Endometrium (tissue), 2 donors: ENCODE results near the gene BRSK2.

ENCODE experiments used
- FAIRE-seq: peaks from 2 replicates; lab custom pipeline; 2012; peaks lifted over from hg19 to GRCh38; lab: Jason Lieb, UNC
- donor health status: control.
- donor health status: control.

The BRSK2 gene

DNA sequence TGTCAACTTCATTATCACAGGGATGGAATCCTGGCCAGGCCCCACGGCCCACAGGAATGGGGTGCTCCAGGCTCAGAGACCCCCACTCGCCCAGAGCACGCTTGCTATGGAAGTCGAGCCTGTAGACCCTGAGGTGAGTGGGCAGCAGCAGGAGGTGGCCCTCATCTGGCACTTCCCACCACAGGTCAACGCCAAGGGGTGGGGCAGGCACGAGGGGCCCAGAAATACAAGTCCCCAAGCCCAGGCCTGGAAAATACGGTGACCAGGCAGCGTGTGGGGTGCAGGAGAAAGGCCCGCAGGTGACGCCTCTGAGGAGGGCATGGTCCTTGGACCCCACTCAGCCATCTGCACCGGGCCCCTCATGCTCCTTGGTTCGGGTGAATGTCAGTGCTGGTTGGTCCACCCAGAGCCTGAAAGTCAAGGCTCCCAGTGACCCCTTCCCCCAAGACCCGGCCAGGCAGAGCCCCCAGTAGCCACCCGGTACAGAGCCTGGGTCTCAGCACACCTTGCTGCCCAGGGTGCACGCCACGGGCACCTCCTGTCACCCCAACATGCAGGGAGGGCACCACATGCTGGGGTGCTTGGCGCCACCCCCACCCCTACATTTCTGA is 94.4 kb downstream of the BRSK2 start:
- FAIRE-seq: no peak

DNA sequence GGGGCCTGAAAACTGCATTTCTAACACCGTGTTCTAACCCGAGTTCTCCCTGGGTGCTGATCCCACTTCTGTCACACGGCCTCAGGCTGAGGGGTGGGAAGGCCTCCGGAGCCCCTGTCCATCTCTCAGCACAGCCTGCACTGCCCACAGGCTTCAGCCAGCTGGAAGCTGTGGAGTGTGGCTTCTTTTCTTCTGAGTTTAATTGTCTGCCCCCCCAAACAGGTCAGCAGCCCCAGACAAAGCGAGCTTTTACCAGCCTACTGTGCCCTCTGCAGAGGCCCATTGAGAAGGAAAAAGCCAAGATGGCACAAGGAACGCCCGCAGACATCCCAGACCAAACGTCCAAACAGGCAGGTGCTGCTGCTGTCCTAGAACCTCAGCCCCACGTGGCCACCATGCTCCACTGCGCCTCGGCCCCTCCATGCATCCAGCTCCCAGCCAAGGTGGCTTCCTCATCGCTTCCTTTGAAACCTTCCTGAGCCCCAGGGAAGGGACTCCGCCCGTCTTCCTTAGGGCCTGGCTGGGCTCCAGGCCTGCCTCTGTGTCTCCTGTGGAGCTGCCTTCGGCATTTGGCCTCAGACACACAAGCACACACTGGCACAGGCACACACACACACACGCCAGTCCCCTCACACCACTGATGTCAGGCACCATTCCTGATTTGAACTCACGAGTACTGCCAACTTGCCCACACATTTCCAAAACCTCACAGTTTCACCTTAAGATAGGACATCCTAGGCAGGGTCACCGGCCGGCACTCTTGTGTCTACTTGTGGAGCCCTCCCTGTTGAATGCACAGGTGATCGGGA is 95.2 kb downstream of the BRSK2 start:
- FAIRE-seq: no peak

DNA sequence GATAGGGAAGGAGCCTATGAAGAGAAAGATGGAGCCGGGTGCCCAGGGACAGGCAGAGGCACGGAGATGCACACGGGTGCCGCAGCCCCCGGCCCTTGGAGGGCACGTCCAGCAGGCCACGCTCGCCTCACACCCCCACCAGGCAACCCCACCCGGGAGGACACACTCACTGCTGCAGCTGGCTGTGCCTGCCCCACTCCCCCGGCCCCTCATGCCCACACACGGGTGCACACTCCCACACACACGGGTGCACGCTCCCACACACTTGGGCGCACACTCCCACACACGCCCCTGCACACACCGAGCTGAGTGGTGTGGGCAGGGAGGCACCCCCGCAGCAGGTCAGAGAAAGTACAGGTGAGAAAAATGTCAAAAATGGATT is 95.8 kb downstream of the BRSK2 start:
- FAIRE-seq: no peak

DNA sequence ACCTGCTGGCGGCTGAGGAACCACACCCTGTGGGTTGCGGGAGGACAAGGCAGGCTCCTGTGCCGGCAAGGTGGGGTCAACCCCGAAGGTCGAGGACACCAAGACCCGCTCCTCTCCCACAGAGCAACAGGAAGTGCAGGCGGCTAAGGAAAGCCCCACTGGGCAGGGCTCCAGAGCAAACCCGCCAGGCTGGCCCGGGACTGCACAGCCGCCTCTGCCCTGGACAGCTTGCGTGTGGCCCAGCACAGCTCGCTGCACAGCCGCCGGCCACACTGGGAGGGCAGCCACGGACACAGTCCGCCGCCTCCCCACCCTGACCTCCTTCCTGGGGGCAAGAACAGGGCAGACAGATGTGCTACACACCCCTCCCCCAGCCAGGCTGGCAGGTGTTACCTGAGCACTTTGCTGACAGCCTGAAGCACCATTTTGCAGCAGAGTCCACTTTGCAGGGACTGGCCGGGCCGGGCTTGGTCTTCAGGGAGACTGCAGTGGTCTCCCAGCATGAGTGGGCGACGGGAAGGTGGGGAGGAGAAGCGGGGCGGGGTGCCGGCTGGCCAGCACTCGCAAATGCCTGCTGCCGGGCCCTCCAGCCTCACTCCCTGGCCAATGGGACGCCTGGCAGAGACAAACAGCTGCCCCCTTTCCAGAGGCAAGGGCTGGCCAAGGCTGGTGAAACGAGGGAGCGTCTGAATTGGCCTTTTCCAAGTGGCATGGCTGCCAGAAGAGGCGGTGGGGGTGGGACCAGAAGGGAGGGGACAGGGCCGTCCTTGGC is 96.5 kb downstream of the BRSK2 start, which contains the start of gene MOB2:
TSS of gene MOB2 (minus strand) at position 726 of the 772 bp plus-strand sequence. CDS start at position 503, 223 bp downstream.
- no peak for FAIRE-seq

DNA sequence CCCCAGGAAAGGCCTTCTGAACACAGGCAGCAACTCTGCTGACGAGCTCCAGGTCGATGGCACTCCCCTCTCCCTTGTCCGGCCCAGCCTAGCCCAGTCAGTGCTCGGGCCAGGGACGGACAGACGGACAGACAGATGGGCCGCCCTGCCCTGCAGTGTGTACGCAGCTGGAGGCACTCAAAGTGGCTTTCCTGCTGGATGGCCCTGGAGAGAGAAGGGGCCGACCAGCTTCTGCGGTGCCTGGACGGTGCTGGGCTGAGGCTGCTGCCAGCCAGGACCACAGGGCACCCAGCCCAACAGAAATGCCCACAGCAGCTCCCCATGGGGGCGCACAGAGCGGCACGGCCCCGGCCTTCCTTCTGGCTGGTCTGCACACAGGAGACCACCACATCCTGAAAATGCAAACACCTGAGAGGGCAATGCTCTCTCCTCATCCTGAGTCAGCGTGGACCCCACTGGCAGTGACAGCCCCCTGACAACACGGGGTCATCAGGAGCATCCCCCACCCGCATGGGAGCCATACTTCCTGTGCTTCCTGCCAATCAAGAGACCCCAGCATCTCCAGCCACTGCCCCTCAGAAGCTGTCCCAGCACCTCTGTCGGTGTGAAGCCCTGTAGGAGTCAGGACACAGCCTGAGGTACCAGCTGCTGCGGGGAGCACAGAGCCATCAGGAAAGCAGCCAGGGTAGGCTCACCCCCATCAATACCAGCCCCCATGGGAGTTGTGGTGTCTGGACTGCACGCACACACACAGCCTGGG is 97.5 kb downstream of the BRSK2 start:
- FAIRE-seq: no peak

DNA sequence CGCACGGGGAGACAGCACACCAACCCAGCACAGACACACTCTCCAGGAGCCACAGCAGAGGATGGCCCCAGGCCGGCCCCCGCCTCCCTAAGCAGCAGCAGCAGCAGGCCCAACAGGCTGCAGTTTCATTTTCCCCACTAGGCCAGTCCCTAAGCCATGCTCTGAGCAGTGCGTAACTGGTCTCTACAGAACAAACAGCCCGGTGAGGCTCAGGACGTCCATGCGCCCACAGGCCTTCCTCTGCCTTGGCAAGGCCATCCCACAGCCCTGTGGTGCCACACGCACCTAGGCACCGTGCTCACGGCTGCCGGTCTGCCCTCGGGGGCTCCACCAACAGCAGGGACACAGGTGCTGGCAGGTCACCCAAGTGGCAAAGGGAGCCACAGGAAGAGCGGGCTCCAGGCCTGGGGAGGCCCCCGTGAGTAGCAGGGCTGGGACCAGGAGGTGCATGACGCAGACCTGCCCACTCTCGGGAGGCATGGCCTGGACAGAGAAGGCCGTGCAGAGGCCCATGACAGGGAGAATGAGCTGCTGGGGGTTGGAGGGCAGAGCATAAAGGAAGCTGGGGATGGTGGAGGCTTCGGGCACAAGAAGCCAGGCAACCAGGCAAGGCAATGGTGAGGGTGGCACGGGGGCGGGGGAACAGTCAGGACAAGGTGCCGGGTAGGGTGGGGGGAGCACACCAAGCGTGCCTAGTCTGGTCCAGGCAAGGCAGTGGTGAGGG is 98.3 kb downstream of the BRSK2 start:
- no peak for FAIRE-seq

DNA sequence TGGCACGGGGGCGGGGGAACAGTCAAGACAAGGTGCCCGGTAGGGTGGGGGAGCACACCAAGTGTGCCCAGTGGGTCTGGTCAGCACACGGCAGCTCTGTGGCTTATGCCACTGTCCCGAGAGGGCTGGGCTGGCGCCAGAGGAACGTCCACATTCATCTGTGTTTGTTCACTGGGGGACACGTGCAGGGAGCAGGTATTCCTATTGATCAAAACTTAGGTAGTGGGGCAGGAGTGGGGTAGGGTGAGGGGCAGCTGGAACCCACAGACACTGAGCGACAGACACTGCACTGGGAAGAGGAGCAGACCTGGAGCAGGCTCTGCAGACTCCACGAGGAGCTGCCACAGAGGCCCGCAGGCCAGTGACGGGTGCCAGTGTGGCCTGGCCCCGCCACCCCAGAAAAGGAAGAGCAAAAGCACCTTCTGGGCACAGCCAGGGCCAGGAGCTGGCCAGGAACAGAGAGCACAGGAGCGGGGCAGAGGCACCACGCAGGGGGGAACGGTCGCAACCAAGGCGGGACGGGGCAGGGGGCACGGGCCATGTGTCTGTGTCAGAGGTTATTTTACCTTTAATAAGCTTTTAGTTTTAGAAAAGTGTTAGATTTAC is 98.9 kb downstream of the BRSK2 start:
- FAIRE-seq: no peak

DNA sequence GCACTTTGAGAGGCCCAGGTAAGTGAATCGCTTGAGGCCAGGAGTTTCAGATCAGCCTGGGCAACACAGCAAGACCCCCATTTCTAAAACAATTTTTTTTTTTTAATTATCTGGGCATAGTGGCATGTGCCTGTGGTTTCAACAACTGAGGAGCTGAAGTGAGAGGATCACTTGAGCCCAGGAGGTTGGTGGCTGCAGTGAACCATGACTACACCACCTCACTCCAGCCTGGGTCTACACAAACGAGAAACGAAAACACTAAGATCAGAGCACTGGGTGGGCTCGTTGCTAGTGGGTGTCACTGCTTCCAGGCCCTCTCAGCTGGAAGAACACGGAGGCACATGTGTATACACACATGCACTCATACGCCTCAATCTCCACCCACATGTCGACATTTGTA is 100.9 kb downstream of the BRSK2 start:
- FAIRE-seq: no peak

DNA sequence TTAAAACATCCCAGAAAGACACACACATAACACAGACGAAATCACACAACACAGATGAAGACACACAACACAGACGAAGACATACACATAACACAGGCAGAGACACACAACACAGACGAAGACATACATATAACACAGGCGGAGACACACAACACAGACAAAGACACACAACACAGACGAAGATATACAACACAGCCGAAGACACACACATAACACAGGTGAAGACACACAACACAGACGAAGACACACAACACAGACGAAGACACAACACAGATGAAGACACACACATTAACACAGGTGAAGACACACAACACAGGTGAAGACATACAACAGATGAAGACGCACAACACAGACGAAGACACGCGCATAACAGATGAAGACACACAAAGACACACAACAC is 101.6 kb downstream of the BRSK2 start:
- FAIRE-seq: no peak

DNA sequence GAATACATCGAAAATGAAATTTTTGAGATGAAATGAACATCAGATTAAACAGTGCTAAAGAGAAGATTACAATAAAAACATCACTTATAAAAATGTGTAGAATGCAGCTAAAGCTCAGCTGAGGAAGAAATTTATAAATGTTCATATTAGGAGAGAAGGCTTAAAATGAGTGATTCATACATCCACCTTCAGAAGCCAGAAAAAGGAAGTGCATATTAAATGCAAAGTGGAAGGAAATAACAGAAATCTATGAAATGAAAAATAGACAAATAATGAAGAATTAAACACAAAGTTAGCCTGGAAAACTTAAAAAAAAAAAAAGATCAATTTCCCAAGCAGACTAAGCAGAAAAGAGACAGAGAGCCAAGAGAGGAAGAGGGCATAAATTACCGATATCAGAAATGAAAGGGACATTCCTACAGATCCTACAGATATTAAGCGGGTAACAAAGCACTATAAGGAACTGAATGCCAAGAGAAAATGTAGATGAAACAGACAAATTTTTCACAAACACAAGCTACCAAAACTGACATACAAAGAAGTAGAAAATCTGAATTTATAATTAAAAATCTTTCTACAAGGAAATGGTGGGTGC is 104.0 kb downstream of the BRSK2 start:
- no peak for FAIRE-seq

DNA sequence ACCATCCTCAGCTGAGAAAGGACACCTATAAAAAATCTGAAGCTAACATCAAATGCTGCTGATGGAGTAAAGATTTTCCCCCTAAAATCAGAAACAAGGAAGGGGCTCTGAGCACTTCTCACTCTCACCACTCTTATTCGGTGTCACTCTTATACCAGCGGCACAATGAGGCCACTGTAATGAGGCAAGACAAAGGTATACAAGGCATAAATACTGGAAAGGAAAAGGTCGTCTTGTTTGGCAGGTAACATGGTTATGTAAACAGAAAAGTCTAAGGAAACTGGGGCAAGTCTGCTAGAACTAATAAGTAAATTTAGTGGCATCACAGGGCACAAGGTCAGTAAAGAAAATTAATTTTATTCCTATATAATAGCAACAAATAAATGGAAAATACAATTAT is 104.9 kb downstream of the BRSK2 start:
- no peak for FAIRE-seq

DNA sequence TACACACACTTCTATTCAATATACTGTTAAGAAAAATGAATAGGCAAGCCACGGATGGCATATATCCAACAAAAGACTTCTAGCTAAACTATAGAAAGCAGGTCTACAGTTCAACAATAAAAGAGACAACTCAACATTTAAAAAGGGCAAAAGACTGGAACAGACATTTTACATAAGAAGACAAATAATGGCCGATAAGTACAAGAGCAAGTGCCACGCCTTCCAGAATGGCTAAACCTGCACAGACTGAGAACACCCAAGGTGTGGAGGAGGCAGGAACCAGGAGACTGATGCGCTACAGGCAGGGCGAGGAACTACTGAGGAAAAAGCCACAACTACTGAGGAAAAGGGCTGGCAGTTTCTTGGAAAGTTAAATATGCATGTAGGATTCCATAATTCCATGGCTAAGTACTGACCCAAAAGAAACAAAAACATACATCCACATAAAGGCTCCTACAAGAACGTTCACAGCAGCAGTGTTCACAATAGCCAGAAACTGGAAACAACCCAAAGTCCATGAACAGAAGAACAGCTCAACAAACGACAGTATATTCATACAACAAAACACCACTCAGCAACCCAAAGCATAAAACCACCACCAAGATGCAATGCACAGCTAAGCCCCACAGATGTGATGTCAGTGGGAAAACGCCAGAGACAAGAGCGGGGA is 106.5 kb downstream of the BRSK2 start:
- FAIRE-seq: no peak

DNA sequence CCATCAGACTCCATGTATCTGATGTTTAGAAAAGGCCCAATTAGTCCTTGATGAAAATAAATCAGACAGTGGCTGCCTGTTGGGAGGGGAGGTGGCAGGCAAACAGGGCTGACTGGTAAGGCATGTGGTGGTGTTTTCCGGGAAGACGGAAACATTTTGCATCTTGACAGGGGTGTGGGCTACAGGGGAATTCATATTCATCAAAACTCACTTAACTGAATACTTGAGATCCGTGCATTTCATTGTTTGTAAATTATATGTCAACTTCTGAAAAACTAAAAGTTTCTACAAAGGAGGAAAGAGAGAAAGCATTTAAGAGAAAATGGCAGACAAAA is 107.0 kb downstream of the BRSK2 start:
- FAIRE-seq: no peak

DNA sequence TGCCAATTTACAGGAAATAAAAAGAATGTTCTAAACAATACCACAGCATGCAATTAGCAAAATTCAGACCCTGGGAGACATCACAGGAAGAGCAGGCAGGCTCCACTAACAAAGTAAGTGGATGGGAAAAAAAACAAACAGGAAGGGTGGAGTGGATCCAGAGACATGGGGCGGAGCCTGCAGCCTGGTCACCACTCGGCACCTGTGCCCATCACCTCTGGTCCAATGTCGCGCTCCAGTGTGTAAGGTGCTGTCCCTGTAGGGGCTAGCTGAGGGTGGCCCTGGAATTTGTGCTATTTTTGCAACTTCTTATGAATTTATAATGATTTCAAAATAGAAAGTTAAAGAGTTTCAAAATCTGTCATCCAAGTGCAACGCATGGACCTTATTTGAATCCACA is 107.9 kb downstream of the BRSK2 start:
- no peak for FAIRE-seq

DNA sequence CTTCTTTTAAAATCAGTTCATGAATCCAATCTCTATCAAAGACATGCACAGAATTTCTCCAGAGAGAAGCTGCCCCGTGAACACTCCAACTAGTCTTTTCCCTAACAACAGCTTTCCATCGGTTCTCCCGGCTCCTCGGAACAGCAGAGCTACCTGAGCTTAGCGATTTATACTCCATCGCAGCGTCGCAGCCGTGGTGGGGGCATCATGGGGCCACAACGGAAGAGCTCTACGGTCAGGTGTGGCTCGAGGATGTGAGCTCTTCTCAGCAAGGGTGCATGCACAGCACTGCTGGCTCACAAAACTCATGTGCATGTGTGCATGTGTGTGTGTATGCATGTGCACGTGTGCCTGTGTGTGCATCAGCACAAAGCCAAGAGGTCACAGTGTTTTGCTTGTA is 108.5 kb downstream of the BRSK2 start:
- no peak for FAIRE-seq

DNA sequence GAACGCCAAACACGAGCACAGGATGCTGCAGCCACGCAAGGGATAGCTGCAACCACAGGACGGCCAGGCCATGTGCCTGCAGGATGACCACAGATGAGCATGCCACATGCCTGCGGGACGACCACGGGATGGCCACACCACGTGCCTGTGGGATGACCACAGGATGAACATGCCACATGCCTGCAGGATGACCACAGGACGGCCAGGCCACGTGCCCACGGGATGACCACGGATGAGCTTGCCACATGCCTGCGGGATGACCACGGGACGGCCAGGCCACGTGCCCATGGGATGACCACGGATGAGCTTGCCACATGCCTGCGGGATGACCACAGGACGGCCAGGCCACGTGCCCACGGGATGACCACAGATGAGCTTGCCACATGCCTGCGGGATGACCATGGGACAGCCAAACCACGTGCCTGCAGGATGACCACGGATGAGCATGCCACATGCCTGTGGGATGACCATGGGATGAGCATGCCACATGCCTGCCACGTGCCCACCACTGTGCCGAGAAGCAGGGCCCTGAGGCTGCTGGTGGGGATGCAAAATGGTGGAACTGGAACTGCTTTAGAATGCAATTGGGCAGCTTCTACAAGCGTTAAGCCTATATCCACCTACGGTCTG is 109.6 kb downstream of the BRSK2 start:
- FAIRE-seq: no peak

DNA sequence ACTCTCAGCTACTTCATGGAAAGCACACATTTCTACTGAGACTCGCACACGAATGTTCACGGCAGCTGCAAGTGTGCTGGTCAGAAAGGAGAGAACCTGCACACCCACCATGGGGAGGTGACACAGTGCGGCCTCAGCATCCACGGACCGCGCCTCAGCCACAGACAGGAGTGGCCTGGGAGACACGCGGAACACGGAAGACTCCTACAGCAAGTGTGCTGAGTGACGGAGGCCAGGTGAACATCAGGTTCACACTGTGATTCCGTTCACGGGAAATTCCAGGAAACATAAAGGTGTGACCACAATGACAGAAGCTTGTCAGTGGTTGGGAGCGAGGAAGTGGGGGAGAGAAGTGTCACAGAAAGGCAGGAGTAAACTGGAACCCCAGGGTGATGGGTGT is 110.2 kb downstream of the BRSK2 start:
- no peak for FAIRE-seq

DNA sequence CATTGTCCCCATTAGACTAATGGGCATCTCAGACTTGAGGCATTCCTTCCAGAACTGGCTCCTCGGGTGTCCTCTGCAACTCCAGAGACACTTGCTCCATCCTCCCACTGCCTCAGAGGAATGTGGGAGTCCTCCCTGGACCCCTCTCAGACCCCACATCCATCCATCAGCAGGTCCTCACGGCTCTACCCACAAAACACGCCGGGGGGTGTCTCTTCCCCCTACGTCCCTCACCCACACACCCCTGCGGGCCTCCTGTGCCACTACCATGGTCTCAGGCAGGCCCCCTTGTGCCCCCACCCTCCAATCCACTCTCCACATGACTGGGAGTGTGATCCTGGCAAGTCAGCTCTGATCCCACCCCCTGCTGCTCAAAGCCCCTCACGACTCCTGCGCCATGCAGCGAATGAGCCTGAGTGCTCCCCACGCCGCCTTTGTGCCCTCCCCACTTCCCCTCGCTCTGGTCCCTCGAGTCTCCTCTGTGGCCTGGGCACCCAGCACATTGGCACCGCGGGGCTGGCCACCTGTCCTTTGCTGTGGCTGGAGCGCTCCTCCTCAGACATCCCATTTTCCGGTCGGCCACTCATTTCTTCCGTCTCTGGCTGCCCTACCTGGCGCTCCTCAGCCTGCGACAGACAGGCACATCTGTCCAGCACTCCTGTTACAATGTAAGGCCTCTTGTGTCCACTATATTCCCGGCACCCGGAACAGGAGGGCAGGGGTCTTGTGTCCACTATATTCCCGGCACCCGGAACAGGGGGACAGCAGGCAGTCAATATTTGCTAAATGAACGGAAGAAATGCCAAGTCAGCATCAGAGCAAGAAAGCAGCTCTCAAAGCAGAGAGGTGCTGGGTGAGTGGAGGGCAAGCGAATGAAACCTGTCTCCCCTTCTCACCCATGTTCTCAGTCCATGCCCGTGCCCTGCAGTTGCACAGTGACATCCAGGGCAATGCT is 111.0 kb downstream of the BRSK2 start:
- FAIRE-seq: no peak
